ENCODE data around the gene ACBD4. TPM values are rescaled to one million over a fixed set of nuclear protein-coding genes. Genes with fewer than 3 reads are reported as not detected.

ACBD4 gene
- total RNA-seq, 1 experiment from 2014 or later: 9.7 TPM

DNA sequence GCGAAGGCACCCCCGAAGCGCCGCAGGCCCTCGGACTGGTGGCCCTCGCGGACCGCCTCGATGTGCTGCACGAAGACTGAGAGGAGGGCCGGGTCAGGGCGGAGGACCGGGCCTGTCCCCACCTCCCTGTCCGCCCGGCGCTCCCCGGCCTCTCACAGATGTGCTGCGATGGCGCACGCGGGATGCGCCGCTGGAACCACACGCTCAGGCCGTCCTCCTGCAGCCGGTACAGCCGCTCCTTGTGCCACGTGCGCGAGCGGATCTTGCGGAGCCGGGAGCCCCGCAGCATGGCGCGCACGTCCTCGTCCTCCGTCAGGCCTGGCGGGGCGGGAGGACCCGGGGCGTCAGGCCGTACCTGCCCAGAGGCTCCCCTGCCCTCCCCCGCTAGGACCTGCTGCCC, 14.4 kb upstream of the ACBD4 start:
- no CpG with 5 or more reads among the region's 45 CpGs for WGBS (ENCODE audit: extremely low coverage, insufficient read length, low lambda C conversion rate)
- Histone ChIP-seq H4K91ac (ENCODE audit: insufficient read length, low read depth, low read length) (no peak overlapping the region), H3K56ac (ENCODE audit: insufficient read length, low read depth, low read length) (no peak overlapping the region), H3K27ac (ENCODE audit: insufficient read length, low read depth, low read length) (no peak overlapping the region), H2BK5ac (ENCODE audit: insufficient read length, low read length) (no peak overlapping the region), H2AFZ (ENCODE audit: low read length) (no peak overlapping the region), H3K4me2 (ENCODE audit: insufficient read depth, insufficient read length, low read length) (no peak overlapping the region), H2BK120ac (ENCODE audit: low read depth, low read length, poor library complexity, severe bottlenecking) (no peak overlapping the region), H3K23me2 (ENCODE audit: insufficient read length, low read depth, low read length, poor library complexity, severe bottlenecking) (no peaks in the 10 kb centered on the region), H3K79me1 (ENCODE audit: insufficient read depth, low read depth, low read length, poor library complexity, severe bottlenecking) (no peaks in the 10 kb centered on the region), H3K14ac (ENCODE audit: insufficient read depth, low read length) (no peak overlapping the region), H2AK5ac (ENCODE audit: insufficient read length, low read length) (no peak overlapping the region), H2BK15ac (ENCODE audit: low read depth, low read length) (no peak overlapping the region), H3K27me3 (ENCODE audit: insufficient read depth, low read length) (no peaks in the 10 kb centered on the region), H4K5ac (ENCODE audit: insufficient read length, low read depth, low read length) (no peak overlapping the region), H3K9ac (ENCODE audit: extremely low read depth, insufficient read length, low read length) (no peak overlapping the region), H4K8ac (replicated peaks; ENCODE audit: insufficient read length, low read depth, low read length) (no peak overlapping the region), H3K4me1 (ENCODE audit: insufficient read depth, low read length) (no peaks in the 10 kb centered on the region), H3K9me3 (ENCODE audit: control insufficient read depth, low read depth, low read length) (no peaks in the 10 kb centered on the region), H2BK12ac (ENCODE audit: insufficient read length, low read depth, low read length) (no peak overlapping the region), H2BK20ac (ENCODE audit: low read depth, low read length, poor library complexity, severe bottlenecking) (no peak overlapping the region), H3K18ac (ENCODE audit: insufficient read length, low read depth, low read length) (no peak overlapping the region), H3K79me2 (ENCODE audit: insufficient read depth, low read length) (no peaks in the 10 kb centered on the region), H4K20me1 (ENCODE audit: control insufficient read depth, insufficient read depth, insufficient read length) (no peaks in the 10 kb centered on the region), H3K4ac (ENCODE audit: low read depth, low read length) (no peak overlapping the region), H3K23ac (ENCODE audit: insufficient read length, low read depth, low read length) (no peak overlapping the region), H3T11ph (ENCODE audit: low read length) (no peak overlapping the region)
- H3K36me3 Mint-ChIP-seq (ENCODE audit: insufficient read depth in 1 of 3, low read depth in 3 of 3): no peaks in the 10 kb centered on the region; a peak in 5 of 7 replicates
- no peaks in the 10 kb centered on the region for H3K27me3 Mint-ChIP-seq (ENCODE audit: low read depth)
- H3K9me3 Mint-ChIP-seq: no peaks in the 10 kb centered on the region
- no peak overlapping the region for H3K27ac Mint-ChIP-seq
- peaks cover 5 to 12% of the 10 kb centered on the region in 2 experiments for H3K4me1 Mint-ChIP-seq
- no peak overlapping the region for H3K4me3 Mint-ChIP-seq
- TF ChIP-seq, protein P1, sequence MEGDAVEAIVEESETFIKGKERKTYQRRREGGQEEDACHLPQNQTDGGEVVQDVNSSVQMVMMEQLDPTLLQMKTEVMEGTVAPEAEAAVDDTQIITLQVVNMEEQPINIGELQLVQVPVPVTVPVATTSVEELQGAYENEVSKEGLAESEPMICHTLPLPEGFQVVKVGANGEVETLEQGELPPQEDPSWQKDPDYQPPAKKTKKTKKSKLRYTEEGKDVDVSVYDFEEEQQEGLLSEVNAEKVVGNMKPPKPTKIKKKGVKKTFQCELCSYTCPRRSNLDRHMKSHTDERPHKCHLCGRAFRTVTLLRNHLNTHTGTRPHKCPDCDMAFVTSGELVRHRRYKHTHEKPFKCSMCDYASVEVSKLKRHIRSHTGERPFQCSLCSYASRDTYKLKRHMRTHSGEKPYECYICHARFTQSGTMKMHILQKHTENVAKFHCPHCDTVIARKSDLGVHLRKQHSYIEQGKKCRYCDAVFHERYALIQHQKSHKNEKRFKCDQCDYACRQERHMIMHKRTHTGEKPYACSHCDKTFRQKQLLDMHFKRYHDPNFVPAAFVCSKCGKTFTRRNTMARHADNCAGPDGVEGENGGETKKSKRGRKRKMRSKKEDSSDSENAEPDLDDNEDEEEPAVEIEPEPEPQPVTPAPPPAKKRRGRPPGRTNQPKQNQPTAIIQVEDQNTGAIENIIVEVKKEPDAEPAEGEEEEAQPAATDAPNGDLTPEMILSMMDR (conservative IDR thresholded peaks at IDR 0.05): no peak
- peak; percentile 74 for DNase-seq

Data from H9 (cell line).